Measurements from ENCODE around the gene AGBL5. TPM values are rescaled to one million over a fixed set of nuclear protein-coding genes. Genes with fewer than 3 reads are reported as not detected.

The AGBL5 gene
- total and polyA plus RNA-seq, 2 of the 13 experiments (the other 11 are each of a cell fraction or from before 2014, with no cell fraction given), result 55.9 to 73.3 TPM

DNA sequence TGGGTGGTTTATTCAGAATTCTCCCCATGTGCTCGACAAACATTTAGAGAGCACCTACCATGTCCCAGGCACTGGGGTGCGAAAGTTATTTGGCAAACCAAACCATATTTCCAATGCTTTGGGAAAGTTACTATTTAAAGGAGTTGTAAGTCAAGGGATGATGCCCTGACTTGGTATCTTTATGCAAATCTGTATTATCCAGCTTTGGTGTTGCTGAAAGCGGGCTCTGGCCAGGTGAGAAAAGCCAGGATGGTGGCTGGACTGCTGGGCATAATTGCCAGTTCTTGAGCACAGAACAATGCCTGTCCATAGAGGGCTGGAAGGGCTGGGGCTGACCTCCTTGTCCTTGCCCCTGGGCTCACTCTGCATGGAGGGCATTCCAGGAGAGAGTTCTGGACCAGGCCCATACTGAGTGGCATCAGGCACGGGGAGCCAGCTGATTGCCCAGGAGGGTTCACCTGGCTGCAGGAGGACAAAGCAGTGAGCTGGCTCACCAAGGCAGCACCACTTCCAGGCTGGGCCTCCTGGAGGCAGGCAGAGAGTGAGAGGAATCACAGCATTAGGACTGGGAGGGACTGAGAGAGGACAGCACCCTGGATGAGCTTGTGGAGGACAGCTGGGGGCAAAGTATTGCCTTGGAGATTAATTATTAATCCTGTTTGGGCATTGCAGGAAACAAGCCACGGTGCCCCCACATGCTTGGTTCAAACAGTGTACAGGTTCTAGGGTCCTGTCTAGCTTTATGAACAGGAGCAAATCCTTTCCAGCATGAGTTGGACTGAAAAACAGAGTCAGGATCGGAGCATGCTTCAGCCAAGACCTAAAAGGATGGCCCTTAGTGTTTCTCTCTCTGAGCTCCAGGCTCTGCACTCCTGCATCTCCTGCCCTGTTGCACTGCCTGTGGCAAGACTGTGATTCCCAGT, 42.2 kb downstream of the AGBL5 start (continued):
- no peak for TF ChIP-seq TP53 (CRISPR knock-in tag; conservative IDR thresholded peaks at IDR 0.05)
- TF ChIP-seq, protein P1, sequence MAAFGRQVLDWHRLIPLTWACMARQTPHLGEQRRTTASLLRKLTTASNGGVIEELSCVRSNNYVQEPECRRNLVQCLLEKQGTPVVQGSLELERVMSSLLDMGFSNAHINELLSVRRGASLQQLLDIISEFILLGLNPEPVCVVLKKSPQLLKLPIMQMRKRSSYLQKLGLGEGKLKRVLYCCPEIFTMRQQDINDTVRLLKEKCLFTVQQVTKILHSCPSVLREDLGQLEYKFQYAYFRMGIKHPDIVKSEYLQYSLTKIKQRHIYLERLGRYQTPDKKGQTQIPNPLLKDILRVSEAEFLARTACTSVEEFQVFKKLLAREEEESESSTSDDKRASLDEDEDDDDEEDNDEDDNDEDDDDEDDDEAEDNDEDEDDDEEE (CRISPR knock-in tag; IDR thresholded peaks at IDR 0.05), result peak; percentile 26; the same call in 1 of the 2 replicates
- no peak for TF ChIP-seq ZNF24 (IDR thresholded peaks at IDR 0.05)
- peak; percentile 69; the same call in 1 of the 2 replicates for TF ChIP-seq ZNF670 (CRISPR knock-in tag; IDR thresholded peaks at IDR 0.05; ENCODE audit: borderline replicate concordance)
- TF ChIP-seq, protein P2, sequence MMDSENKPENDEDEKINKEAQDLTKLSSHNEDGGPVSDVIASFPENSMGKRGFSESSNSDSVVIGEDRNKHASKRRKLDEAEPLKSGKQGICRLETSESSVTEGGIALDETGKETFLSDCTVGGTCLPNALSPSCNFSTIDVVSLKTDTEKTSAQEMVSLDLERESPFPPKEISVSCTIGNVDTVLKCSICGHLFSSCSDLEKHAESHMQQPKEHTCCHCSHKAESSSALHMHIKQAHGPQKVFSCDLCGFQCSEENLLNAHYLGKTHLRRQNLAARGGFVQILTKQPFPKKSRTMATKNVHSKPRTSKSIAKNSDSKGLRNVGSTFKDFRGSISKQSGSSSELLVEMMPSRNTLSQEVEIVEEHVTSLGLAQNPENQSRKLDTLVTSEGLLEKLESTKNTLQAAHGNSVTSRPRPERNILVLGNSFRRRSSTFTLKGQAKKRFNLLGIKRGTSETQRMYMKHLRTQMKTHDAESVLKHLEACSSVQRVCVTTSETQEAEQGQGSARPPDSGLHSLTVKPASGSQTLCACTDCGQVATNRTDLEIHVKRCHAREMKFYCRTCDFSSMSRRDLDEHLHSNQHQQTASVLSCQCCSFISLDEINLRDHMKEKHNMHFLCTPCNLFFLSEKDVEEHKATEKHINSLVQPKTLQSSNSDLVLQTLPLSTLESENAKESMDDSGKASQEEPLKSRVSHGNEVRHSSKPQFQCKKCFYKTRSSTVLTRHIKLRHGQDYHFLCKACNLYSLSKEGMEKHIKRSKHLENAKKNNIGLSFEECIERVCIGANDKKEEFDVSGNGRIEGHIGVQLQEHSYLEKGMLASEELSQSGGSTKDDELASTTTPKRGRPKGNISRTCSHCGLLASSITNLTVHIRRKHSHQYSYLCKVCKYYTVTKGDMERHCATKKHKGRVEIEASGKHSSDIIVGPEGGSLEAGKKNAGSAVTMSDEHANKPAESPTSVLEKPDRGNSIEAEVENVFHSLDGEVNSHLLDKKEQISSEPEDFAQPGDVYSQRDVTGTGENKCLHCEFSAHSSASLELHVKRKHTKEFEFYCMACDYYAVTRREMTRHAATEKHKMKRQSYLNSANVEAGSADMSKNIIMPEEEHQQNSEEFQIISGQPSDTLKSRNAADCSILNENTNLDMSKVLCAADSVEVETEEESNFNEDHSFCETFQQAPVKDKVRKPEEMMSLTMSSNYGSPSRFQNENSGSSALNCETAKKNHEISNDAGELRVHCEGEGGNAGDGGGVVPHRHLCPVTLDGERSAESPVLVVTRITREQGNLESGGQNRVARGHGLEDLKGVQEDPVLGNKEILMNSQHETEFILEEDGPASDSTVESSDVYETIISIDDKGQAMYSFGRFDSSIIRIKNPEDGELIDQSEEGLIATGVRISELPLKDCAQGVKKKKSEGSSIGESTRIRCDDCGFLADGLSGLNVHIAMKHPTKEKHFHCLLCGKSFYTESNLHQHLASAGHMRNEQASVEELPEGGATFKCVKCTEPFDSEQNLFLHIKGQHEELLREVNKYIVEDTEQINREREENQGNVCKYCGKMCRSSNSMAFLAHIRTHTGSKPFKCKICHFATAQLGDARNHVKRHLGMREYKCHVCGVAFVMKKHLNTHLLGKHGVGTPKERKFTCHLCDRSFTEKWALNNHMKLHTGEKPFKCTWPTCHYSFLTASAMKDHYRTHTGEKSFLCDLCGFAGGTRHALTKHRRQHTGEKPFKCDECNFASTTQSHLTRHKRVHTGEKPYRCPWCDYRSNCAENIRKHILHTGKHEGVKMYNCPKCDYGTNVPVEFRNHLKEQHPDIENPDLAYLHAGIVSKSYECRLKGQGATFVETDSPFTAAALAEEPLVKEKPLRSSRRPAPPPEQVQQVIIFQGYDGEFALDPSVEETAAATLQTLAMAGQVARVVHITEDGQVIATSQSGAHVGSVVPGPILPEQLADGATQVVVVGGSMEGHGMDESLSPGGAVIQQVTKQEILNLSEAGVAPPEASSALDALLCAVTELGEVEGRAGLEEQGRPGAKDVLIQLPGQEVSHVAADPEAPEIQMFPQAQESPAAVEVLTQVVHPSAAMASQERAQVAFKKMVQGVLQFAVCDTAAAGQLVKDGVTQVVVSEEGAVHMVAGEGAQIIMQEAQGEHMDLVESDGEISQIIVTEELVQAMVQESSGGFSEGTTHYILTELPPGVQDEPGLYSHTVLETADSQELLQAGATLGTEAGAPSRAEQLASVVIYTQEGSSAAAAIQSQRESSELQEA (CRISPR knock-in tag; IDR thresholded peaks at IDR 0.05; ENCODE audit: not compliant biosample characterization), result no peak
- TF ChIP-seq ESRRA (CRISPR knock-in tag; IDR thresholded peaks at IDR 0.05; ENCODE audit: low read depth), result peak; percentile 82
- TF ChIP-seq DPF2 (CRISPR knock-in tag; IDR thresholded peaks at IDR 0.05; ENCODE audit: borderline replicate concordance, low read depth), result peak; percentile 87
- TF ChIP-seq, protein P3, sequence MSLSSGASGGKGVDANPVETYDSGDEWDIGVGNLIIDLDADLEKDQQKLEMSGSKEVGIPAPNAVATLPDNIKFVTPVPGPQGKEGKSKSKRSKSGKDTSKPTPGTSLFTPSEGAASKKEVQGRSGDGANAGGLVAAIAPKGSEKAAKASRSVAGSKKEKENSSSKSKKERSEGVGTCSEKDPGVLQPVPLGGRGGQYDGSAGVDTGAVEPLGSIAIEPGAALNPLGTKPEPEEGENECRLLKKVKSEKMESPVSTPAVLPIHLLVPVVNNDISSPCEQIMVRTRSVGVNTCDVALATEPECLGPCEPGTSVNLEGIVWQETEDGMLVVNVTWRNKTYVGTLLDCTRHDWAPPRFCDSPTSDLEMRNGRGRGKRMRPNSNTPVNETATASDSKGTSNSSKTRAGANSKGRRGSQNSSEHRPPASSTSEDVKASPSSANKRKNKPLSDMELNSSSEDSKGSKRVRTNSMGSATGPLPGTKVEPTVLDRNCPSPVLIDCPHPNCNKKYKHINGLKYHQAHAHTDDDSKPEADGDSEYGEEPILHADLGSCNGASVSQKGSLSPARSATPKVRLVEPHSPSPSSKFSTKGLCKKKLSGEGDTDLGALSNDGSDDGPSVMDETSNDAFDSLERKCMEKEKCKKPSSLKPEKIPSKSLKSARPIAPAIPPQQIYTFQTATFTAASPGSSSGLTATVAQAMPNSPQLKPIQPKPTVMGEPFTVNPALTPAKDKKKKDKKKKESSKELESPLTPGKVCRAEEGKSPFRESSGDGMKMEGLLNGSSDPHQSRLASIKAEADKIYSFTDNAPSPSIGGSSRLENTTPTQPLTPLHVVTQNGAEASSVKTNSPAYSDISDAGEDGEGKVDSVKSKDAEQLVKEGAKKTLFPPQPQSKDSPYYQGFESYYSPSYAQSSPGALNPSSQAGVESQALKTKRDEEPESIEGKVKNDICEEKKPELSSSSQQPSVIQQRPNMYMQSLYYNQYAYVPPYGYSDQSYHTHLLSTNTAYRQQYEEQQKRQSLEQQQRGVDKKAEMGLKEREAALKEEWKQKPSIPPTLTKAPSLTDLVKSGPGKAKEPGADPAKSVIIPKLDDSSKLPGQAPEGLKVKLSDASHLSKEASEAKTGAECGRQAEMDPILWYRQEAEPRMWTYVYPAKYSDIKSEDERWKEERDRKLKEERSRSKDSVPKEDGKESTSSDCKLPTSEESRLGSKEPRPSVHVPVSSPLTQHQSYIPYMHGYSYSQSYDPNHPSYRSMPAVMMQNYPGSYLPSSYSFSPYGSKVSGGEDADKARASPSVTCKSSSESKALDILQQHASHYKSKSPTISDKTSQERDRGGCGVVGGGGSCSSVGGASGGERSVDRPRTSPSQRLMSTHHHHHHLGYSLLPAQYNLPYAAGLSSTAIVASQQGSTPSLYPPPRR (CRISPR knock-in tag; IDR thresholded peaks at IDR 0.05; ENCODE audit: borderline replicate concordance), result peak; percentile 88
- TF ChIP-seq ZNF747 (CRISPR knock-in tag; IDR thresholded peaks at IDR 0.05; ENCODE audit: borderline replicate concordance), result 0 out of 2 replicates have a peak, but pooled peaks have one; percentile 53
- peak; percentile 87 for TF ChIP-seq ZMYM3 (CRISPR knock-in tag; IDR thresholded peaks at IDR 0.05)
- TF ChIP-seq ZNF841 (CRISPR knock-in tag; IDR thresholded peaks at IDR 0.05; ENCODE audit: borderline replicate concordance), result no peak
- TF ChIP-seq ADNP (CRISPR knock-in tag; IDR thresholded peaks at IDR 0.05), result 0 out of 2 replicates have a peak, but pooled peaks have one; percentile 52
- peak; percentile 94 for TF ChIP-seq GFI1 (CRISPR knock-in tag; IDR thresholded peaks at IDR 0.05; ENCODE audit: borderline replicate concordance)
- TF ChIP-seq ZNF331 (CRISPR knock-in tag; IDR thresholded peaks at IDR 0.05), result peak; percentile 93

Data from HepG2 (cell line).